ELF-1 (cell line): Measurements from ENCODE around the gene EDN3.

Source experiments
- DNase-seq: peaks from one replicate; pipeline ENCODE4 v3.0.0-alpha.2; 2016; ENCODE audit warnings: low read depth, low spot score

Gene EDN3

GRCh38 chr20:59300333-59301081, at the start of gene EDN3:
Gene EDN3, plus strand, starts transcription at chr20:59300611. Its CDS starts 202 bp downstream, at chr20:59300813.
- DNase-seq = peak; percentile 27

GRCh38 chr20:59253325-59253724, 47.1 kb upstream of the EDN3 start:
- no peak for DNase-seq

- DNase-seq = peak; percentile 6
These were observed 46.6 kb upstream of the EDN3 start for GRCh38 chr20:59253779-59254319.

GRCh38 chr20:59255256-59255655, 45.2 kb upstream of the EDN3 start:
- no peak for DNase-seq

GRCh38 chr20:59258221-59258621, 42.2 kb upstream of the EDN3 start:
- no peak for DNase-seq

GRCh38 chr20:59259946-59260345, 40.5 kb upstream of the EDN3 start:
- no peak for DNase-seq

- DNase-seq = no peak
These were observed 35.1 kb upstream of the EDN3 start for GRCh38 chr20:59265298-59265697.

GRCh38 chr20:59268870-59269269, 31.5 kb upstream of the EDN3 start:
- peak; percentile 15 for DNase-seq

GRCh38 chr20:59269411-59270025, 30.9 kb upstream of the EDN3 start:
- DNase-seq = no peak

GRCh38 chr20:59270380-59270779, 30.0 kb upstream of the EDN3 start:
- DNase-seq = no peak

GRCh38 chr20:59273739-59274357, 26.6 kb upstream of the EDN3 start:
- no peak for DNase-seq

- no peak for DNase-seq
These were observed 23.5 kb upstream of the EDN3 start for GRCh38 chr20:59276938-59277337.

- no peak for DNase-seq
These were observed 15.9 kb upstream of the EDN3 start for GRCh38 chr20:59284470-59284869.

- no peak for DNase-seq
These were observed 10.4 kb upstream of the EDN3 start for GRCh38 chr20:59289994-59290393.

- no peak for DNase-seq
These were observed 8.5 kb upstream of the EDN3 start for GRCh38 chr20:59291740-59292383.

- DNase-seq = no peak
These were observed 4.9 kb upstream of the EDN3 start for GRCh38 chr20:59295531-59295930.

GRCh38 chr20:59297686-59298085, 2.7 kb upstream of the EDN3 start:
- DNase-seq = no peak

GRCh38 chr20:59299945-59300332, 472 bp upstream of the EDN3 start:
- no peak for DNase-seq

- DNase-seq = no peak
These were observed 1.1 kb downstream of the EDN3 start for GRCh38 chr20:59301343-59302007.

GRCh38 chr20:59305908-59306655, 5.7 kb downstream of the EDN3 start:
- no peak for DNase-seq

- no peak for DNase-seq
These were observed 6.9 kb downstream of the EDN3 start for GRCh38 chr20:59307270-59307669.
